HepG2 (cell line): ENCODE data around the gene CAMK2D. TPM values are rescaled to one million over a fixed set of nuclear protein-coding genes. Genes with fewer than 3 reads are reported as not detected.
"Not testable (repeated sequence)": the region's sequence is repeated elsewhere in the genome, so short reads cannot be mapped to it uniquely, and the experiment has no call there.

Experiments
- ATAC-seq: fragments of 200-7000 bp; cut with Tn5 transposase; 3 replicates; pipeline ENCODE4 v1.9.1; 2020; ENCODE audit warnings: mild to moderate bottlenecking, moderate library complexity
- BruUV-seq: library from RNA; stranded (reverse); fragments of 400-500 nt; replicated peaks from 2 replicates; lab custom pipeline; 2021; lab: Mats Ljungman, UMichigan
- CTCF ChIA-PET: fragments of 300-600 bp; formaldehyde crosslinking; extraction: SDS; loops from one replicate; lab custom pipeline; 2021; ENCODE audit warnings: low total read pairs, inconsistent platforms, low intra/inter-chr PET ratio; lab: Yijun Ruan, JAX
- POLR2A ChIA-PET: fragments of 350-600 bp; sonication (Branson Sonifier 250); formaldehyde crosslinking; loops from one replicate; lab custom pipeline; 2020; ENCODE audit warnings: antibody characterized with exemption, inconsistent platforms; lab: Yijun Ruan, JAX
- DNase-seq: peaks from one replicate; pipeline ENCODE4 v3.0.0-alpha.2; 2015; ENCODE audit warnings: low spot score
- FAIRE-seq: peaks from 3 replicates; lab custom pipeline; 2011; peaks lifted over from hg19 to GRCh38; lab: Jason Lieb, UNC
- H2AFZ ChIP-seq: one replicate; pipeline ENCODE4 v1.6.1; 2011; ENCODE audit warnings: low read length, inconsistent platforms
- H3K27ac ChIP-seq: fragments of 300-600 bp; 3 replicates; pipeline ENCODE4 v1.8.0; 2011; ENCODE audit warnings: mixed run types, mild to moderate bottlenecking, mixed read lengths, low read length, inconsistent platforms; ENCODE audit not compliant: insufficient read depth; ENCODE audit errors: extremely low read length
- H3K27me3 ChIP-seq, 2 experiments: fragments of 200-600 bp in 1 of 2; 2 replicates in 1 of 2; 3 replicates in 1 of 2; pipeline versions ENCODE4 v1.6.0 to v1.8.0; 2011; ENCODE audit warnings: low read length in 2 of 2, mild to moderate bottlenecking in 2 of 2, moderate library complexity in 2 of 2, inconsistent platforms in 1 of 2; ENCODE audit not compliant: insufficient read depth in 2 of 2, control insufficient read depth in 1 of 2
- H3K36me3 ChIP-seq, 2 experiments: fragments of 200-600 bp in 1 of 2; replicated peaks in 1 of 2; 2 replicates in 1 of 2; 3 replicates in 1 of 2; pipeline versions ENCODE4 v1.5.1 to v1.8.0; 2011; ENCODE audit warnings: low read length in 2 of 2, inconsistent platforms in 1 of 2; ENCODE audit not compliant: insufficient read depth in 2 of 2, control insufficient read depth in 1 of 2
- H3K4me1 ChIP-seq: 2 replicates; pipeline ENCODE4 v1.5.1; 2012; ENCODE audit warnings: low read length, inconsistent platforms; ENCODE audit not compliant: insufficient read depth
- H3K4me2 ChIP-seq: 2 replicates; pipeline ENCODE4 v1.6.0; 2011; ENCODE audit warnings: low read depth, low read length, inconsistent platforms
- H3K4me3 ChIP-seq, 3 experiments: fragments of 200-600 bp in 1 of 3; sonication (generic), shearing (Covaris generic) in 1 of 3; replicated peaks in 1 of 3; 2 replicates each; pipeline ENCODE4 v1.5.1; 2011 to 2016; ENCODE audit warnings: low read length in 3 of 3, inconsistent platforms in 2 of 3, low read depth in 2 of 3, mild to moderate bottlenecking in 2 of 3, control low read depth in 1 of 3, mixed read lengths in 1 of 3; ENCODE audit not compliant: insufficient read depth in 1 of 3
- H3K79me2 ChIP-seq: one replicate; pipeline ENCODE4 v1.6.1; 2011; ENCODE audit warnings: low read length, inconsistent platforms; ENCODE audit not compliant: insufficient read depth
- H3K9ac ChIP-seq: 2 replicates; pipeline ENCODE4 v1.6.0; 2011; ENCODE audit warnings: mild to moderate bottlenecking, low read depth, low read length, inconsistent platforms; ENCODE audit not compliant: insufficient read depth
- H3K9me3 ChIP-seq: 2 replicates; pipeline ENCODE4 v1.5.1; 2012; ENCODE audit warnings: mild to moderate bottlenecking, low read length
- H4K20me1 ChIP-seq: 2 replicates; pipeline ENCODE4 v1.6.0; 2011; ENCODE audit warnings: inconsistent platforms, mild to moderate bottlenecking, low read length, moderate library complexity; ENCODE audit not compliant: insufficient read depth
- CEBPB ChIP-seq: IDR thresholded peaks from 2 replicates; pipeline ENCODE4 v1.6.1; 2011; ENCODE audit warnings: low read depth, low read length, improper control_type of control experiment, borderline replicate concordance
- CEBPG ChIP-seq: IDR thresholded peaks from 2 replicates; pipeline ENCODE4 v1.6.1; 2016
- CTCF ChIP-seq: sonication (generic); formaldehyde crosslinking; IDR thresholded peaks from 2 replicates; pipeline ENCODE4 v1.5.0; 2020; ENCODE audit warnings: mild to moderate bottlenecking, missing genetic modification reagents, moderate library complexity
- FOSL2 ChIP-seq: sonication (generic); formaldehyde crosslinking; IDR thresholded peaks from 2 replicates; pipeline ENCODE4 v1.4.0; 2020; ENCODE audit warnings: missing genetic modification reagents
- FOXP1 ChIP-seq, 2 experiments: fragments of 450-650 bp in 1 of 2; IDR thresholded peaks; 2 replicates each; pipeline ENCODE4 v1.6.1; 2017 to 2018; ENCODE audit warnings: antibody characterized with exemption in 1 of 2
- HOMEZ ChIP-seq: IDR thresholded peaks from 2 replicates; pipeline ENCODE4 v1.6.1; 2016; ENCODE audit warnings: low read depth
- MAFK ChIP-seq, 2 experiments: IDR thresholded peaks in 1 of 2; conservative IDR thresholded peaks in 1 of 2; 2 replicates each; pipeline ENCODE4 v1.6.1; 2011; ENCODE audit warnings: improper control_type of control experiment in 2 of 2, low read length in 2 of 2
- MLLT10 ChIP-seq: sonication (generic); formaldehyde crosslinking; IDR thresholded peaks from 2 replicates; pipeline ENCODE4 v1.4.0; 2020; ENCODE audit warnings: missing genetic modification reagents
- PAXIP1 ChIP-seq: sonication (generic); formaldehyde crosslinking; conservative IDR thresholded peaks from 2 replicates; pipeline ENCODE4 v1.4.0; 2020; ENCODE audit warnings: mild to moderate bottlenecking, missing genetic modification reagents, moderate library complexity
- PCBP2 ChIP-seq: fragments of 200-400 bp; formaldehyde crosslinking; optimal IDR thresholded peaks from 2 replicates; pipeline ENCODE3; 2018; ENCODE audit warnings: low read length, low read depth; ENCODE audit not compliant: poor library complexity, severe bottlenecking
- TEAD3 ChIP-seq: optimal IDR thresholded peaks from 2 replicates; pipeline ENCODE3; 2016; ENCODE audit warnings: borderline replicate concordance
- ZNF644 ChIP-seq: IDR thresholded peaks from 2 replicates; pipeline ENCODE4 v1.6.1; 2016; ENCODE audit warnings: low read depth
- WGBS: methylation state at CpG from one replicate; pipeline ENCODE4 v1.1.6; 2017; ENCODE audit warnings: low lambda C conversion rate; 5-methylcytosine and 5-hydroxymethylcytosine counted together
- in situ Hi-C: cut with HindIII; loops from 2 replicates; pipeline ENCODE4 v1.10.0; 2017; ENCODE audit warnings: low pct_unique_long_range_greater_than_20kb; ENCODE audit not compliant: extremely low pct_ligation_motif_present
- intact Hi-C: fragments of 100-400 bp; cut with micrococcal nuclease; formaldehyde crosslinking; loops from one replicate; pipeline ENCODE4 v1.10.0; 2022; ENCODE audit not compliant: unreplicated experiment
- polyA plus RNA-seq, 8 experiments: library from polyadenylated mRNA; depleted of rRNA in 3 of 8; stranded (reverse) in 7 of 8; unstranded in 1 of 8; fragments of >200 nt; fragmentation: Illumina TruSeq in 4 of 8; extraction: Trizol in 4 of 8; gene quantifications; 2 replicates each; pipeline versions ENCODE4 v1.2.1 to v1.2.3, GENCODE V29; 2011 to 2016; ENCODE audit warnings: low read depth in 4 of 8, missing spikeins in 1 of 8, mixed read lengths in 1 of 8; ENCODE audit not compliant: insufficient read depth in 1 of 8
- total RNA-seq, 5 experiments: library from RNA; depleted of rRNA; stranded (reverse); fragments of >200 nt; fragmentation: Illumina TruSeq; extraction: Trizol; gene quantifications; 2 replicates each; pipeline ENCODE4 v1.2.3, GENCODE V29; 2016; ENCODE audit warnings: low read depth in 1 of 5

Gene CAMK2D
- total and polyA plus RNA-seq, 2 of the 13 experiments (the other 11 are each of a cell fraction or from before 2014, with no cell fraction given), result 18.0 to 65.4 TPM

GRCh38 chr4:113702596-113702995, 58.9 kb downstream of the CAMK2D start:
- H3K27me3 ChIP-seq, POLR2A ChIA-PET, H3K4me2 ChIP-seq, H3K27ac ChIP-seq, H2AFZ ChIP-seq, in situ Hi-C loops, H3K4me1 ChIP-seq, H3K36me3 ChIP-seq, H3K4me3 ChIP-seq, ATAC-seq, H4K20me1 ChIP-seq, intact Hi-C loops, H3K9ac ChIP-seq, H3K9me3 ChIP-seq, FAIRE-seq, CTCF ChIA-PET, BruUV-seq, H3K79me2 ChIP-seq: not testable (repeated sequence)
- WGBS, result 94% methylated on average over 3 of the region's 3 CpGs
- TF ChIP-seq TEAD3 (CRISPR knock-in tag), result peak; percentile 15
- peak; percentile 83 for TF ChIP-seq FOSL2 (CRISPR knock-in tag)
- TF ChIP-seq CEBPB, result peak; percentile 56
- TF ChIP-seq CEBPG (CRISPR knock-in tag), result peak; percentile 47
- TF ChIP-seq MAFK (conservative IDR thresholded peaks at IDR 0.05 in 1 of 2, IDR thresholded peaks at IDR 0.05 in 1 of 2; ENCODE audit: low read length in 2 of 2), result peak in 1 of 2 experiments; percentile 5; a peak in 1 of 4 replicates
- peak; percentile 75; the same call in 1 of the 2 replicates for TF ChIP-seq HOMEZ (CRISPR knock-in tag)
- 0 out of 2 replicates have a peak, but pooled peaks have one; percentile 25 for TF ChIP-seq ZNF644
- DNase-seq, result peak; percentile 40

- in situ Hi-C loops, result no loop called here
- ATAC-seq (no peak), DNase-seq (peak; percentile 32), FAIRE-seq (no peak)
- intact Hi-C loops, result loop anchor here (1.0 kb wide), 1 partner anchor 9 kb away; no protein-coding TSS in a partner anchor
- H3K27me3 ChIP-seq, result no peaks in the 10 kb centered on the region
- whole genome bisulfite sequencing, result 79% methylated on average over 1 of the region's 1 CpG
- no peak overlapping the region for H3K4me2 ChIP-seq
- ChIA-PET CTCF (no interaction called here), POLR2A (no interaction called here)
- H3K79me2 ChIP-seq, result peaks cover 7% of the 10 kb centered on the region
- H3K4me3 ChIP-seq, result no peak overlapping the region
- H3K4me1 ChIP-seq, result peaks cover 12% of the 10 kb centered on the region
- no peak overlapping the region for H3K27ac ChIP-seq
- no peaks in the 10 kb centered on the region for H3K9me3 ChIP-seq
- no peak overlapping the region for H3K9ac ChIP-seq
- no peaks in the 10 kb centered on the region for H3K36me3 ChIP-seq
- no peak overlapping the region for H2AFZ ChIP-seq
- no peaks in the 10 kb centered on the region; the same call in 1 of the 2 replicates for H4K20me1 ChIP-seq
- BruUV-seq, result no TSS peak
- TF ChIP-seq CTCF (no peak), FOXP1 (IDR thresholded peaks at IDR 0.05) (no peak), FOXP1 (CRISPR knock-in tag; IDR thresholded peaks at IDR 0.05) (no peak), PCBP2 (no peak), MLLT10 (CRISPR knock-in tag) (no peak), PAXIP1 (CRISPR knock-in tag) (no peak)
These were observed 60.4 kb downstream of the CAMK2D start for GRCh38 chr4:113701169-113701568.
